GM19351 (cell line): Measurements from ENCODE around the gene TRMU.

Experiments used
- ATAC-seq: cut with Tn5 transposase; IDR thresholded peaks from one replicate; pipeline ENCODE4 v1.9.1; 2021; ENCODE audit warnings: mild to moderate bottlenecking, moderate library complexity; ENCODE audit not compliant: unreplicated experiment

Gene TRMU, protein sequence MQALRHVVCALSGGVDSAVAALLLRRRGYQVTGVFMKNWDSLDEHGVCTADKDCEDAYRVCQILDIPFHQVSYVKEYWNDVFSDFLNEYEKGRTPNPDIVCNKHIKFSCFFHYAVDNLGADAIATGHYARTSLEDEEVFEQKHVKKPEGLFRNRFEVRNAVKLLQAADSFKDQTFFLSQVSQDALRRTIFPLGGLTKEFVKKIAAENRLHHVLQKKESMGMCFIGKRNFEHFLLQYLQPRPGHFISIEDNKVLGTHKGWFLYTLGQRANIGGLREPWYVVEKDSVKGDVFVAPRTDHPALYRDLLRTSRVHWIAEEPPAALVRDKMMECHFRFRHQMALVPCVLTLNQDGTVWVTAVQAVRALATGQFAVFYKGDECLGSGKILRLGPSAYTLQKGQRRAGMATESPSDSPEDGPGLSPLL

DNA sequence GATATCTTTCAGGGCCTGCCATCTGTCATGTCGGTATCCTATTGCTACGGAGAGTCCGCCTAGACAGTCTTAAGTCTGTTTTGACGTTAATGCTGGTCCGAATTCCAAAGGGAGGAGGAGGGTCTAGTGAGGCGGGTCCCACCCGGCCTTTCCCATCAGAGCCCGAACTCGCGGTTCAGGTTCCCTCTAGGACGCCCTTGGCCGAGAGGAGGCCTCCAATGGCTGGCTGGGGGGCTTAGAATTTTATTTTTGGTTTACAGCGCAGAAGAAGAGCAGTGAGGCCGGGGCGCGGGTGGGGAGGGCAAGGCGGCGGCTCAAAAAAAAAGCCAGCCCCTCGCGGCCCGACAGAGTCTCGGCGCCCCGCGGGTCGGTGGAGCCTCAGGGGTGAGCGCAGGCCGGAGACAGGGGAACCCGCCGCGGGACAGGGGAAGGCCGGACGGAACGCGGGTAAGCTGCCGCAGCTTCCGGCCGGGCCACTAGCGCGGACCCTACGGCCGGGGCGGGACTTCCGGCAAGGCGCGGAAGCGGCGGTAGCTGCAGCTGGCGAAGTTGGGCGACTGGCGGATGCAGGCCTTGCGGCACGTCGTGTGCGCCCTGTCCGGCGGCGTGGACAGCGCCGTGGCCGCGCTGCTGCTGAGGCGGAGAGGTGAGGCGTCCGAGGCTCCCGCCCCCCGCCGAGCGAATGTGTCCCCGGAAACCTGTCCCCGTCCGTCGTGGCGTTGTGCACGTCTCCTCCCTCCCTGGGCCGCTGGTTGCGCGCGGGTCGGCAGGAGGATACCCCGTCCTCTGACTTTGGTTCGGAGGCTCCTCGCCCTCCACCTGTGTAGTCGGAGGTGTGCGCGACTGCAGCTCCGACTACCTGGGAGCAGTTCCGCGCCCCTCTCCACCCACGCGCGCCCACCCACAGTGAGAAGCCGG is at the start of gene TRMU:
Gene TRMU (plus strand): TSS at position 514 of the 918 bp plus-strand sequence. CDS start 51 bp downstream, at position 565.
- peak; percentile 84 for ATAC-seq

DNA sequence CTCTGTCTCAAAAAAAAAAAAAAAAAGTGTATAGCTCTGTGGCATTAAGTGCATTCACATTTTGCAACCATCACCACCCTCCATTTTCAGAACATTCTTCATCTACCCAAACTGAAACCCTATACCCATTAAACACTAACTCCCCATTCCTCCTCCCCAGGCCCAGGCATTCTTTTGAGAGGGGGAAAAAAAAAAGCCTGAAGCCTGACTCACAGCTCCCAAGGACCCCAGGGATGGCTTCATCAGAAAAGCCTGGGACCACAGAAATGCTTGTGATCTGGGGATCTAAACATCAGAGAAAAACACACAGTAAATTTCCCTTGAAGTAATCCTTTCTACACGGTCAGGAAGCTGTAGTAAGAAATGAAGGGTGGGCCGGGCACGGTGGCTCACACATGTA is 49.5 kb upstream of the TRMU start:
- no peak for ATAC-seq

DNA sequence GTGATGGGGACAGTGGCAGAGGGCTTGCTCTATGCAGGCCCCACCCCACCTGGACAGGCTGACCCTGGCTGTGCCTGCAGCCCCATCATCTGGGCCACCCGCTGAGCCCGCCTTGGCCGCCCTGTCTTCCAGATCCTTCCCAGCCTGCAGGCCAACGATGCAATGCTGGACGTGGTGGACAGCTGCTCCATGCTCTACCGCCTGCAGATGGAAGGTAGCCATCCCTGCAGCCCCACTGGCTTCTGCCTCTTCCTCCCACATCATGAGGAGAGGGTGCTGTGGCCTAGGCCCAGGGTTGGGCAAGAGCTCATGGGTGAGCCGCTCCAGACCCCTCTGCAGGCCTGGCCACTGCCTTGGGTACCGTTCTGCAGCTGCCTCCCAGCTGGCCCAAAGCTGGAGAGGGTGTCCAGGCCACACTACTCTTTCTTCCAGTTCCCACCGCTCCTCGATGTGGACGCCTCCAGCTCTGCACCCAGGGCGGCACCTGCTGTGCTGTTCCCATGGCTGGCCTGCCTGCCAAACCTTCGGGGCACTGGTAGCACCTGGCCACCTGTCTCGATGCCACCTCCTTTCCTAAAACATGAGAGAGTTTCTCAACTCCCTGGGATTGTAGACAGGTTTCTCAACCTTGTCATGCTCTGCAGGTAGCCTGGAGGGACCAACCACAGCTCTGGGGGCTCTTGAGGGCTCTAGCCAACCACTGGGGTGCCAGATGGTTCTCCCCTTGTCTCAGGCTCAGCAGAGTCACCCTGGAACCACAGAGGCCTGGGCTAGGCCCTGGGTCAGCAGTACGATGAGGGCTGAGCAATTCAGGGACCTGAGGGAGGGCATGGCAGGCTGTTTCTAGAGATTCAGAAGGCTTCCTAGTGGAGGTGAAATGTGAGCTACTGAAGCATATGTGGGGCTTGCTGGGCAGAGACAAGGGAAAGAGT is 48.3 kb upstream of the TRMU start:
- ATAC-seq, result no peak

DNA sequence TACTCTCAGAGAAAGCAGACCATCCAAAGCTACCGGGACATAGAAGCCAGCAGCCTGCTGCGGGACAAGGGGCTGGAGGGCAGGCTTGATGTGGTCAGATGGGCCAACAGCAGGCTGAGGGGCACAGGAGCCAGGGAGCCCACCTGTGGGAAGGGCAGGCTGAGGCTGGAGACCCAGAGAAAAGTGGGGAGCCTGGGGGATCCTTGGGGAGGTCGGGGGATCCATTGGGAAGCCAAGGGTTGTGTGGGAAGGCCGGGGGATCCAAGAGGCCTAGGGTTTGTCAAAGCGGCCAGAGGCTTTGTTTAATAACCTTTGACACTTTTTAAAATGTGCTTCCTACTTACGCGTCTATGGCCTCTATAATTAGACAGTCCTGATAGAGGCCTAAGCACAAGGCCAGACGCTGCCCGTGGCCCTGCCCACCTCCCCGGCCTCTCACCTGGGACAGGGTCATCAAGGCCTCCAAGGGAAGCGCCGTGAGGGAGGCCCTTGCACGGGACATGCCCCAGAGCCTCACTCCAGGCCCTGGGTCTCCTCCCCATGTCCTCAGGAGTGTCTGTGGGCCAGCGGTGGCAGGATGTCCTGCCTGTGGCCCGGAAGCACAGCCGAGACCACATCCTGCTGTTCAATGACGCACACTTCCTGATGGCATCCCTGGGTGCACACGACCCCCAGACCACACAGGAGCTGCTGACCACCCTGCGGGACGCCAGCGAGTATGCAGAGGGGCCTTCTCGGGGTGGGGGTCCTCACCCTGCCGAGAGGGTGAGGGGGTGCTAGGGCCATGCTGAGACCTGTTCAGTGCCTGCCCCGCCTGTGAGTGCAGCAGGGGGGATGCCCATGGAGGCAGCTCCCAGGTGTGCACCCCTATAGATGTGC is 47.4 kb upstream of the TRMU start:
- peak; percentile 90 for ATAC-seq

DNA sequence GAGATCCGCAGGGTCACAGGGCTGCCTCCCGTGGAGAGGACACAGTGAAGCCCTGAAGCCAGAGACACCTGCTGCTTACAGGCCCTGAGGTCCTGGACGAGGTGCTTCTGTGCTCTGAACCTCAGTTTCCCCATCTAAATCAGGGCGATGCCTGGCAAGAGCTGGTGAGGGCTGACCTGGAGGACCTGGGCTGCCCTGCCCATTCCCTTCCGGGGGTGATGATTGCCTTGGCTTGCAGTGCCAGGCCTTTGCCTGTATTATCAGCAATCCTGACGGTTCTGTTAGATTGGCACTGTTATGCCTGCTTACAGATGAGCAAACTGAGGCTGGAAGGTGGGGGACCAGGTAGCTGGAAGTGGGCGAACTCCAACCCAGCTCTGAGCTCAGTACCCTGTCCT is 46.7 kb upstream of the TRMU start:
- ATAC-seq, result no peak

DNA sequence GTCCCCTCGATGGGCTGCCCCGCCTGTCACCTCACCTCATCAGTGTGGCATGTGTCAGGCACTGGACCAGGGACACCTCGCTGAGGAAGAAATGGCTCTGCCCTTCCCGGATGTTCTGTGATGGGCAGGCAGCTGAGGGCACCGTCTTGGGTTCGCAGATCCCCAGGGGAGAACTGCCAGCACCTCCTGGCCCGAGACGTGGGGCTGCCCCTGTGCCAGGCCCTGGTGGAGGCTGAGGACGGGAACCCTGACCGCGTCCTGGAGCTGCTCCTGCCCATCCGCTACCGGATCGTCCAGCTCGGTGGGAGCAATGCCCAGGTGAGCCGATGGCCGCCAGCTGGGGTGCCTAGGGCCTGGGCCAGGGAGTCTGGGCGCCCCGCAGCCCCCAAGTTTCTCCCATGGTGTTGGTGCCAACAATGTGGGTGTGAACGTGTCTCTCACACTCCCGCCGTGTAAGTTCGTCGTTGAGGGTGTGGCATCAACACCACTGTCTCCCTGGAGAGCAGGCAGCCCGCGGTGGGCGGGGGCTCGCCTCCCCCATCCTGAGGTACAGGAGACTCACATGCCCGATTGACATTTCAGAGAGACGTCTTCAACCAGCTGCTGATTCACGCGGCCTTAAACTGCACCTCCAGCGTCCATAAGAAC is 46.1 kb upstream of the TRMU start:
- ATAC-seq, result no peak

DNA sequence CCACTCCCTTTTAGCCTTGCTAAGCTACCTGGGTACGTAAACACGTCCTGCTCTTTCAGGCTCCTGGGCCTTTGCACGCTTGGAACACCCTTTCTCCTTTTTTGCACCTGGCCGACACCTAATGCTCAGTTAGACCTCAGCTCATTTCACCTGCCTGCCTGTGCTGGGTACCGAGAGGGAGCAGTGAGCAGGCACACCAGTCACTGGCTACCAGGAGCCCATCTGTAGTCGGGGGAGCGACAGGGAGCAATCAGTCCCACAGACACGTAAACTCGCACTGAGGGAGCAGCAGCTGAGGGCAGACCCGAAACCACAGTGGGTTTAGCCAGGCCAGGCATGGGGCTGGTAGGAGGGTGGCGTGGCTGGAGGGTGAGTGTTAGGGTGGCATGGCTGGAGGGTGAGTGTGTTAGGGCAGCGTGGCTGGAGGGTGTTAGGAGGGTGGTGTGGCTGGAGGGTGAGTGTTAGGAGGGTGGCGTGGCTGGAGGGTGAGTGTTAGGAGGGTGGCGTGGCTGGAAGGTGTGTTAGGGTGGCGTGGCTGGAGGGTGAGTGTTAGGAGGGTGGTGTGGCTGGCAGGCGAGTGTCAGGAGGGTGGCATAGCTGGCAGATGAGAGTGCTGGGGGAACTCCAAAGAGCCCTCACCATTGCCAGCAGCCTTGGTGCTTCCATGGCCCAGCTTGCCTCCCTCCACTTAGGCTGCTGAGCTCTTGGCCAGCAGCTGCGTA is 45.2 kb upstream of the TRMU start:
- no peak for ATAC-seq

DNA sequence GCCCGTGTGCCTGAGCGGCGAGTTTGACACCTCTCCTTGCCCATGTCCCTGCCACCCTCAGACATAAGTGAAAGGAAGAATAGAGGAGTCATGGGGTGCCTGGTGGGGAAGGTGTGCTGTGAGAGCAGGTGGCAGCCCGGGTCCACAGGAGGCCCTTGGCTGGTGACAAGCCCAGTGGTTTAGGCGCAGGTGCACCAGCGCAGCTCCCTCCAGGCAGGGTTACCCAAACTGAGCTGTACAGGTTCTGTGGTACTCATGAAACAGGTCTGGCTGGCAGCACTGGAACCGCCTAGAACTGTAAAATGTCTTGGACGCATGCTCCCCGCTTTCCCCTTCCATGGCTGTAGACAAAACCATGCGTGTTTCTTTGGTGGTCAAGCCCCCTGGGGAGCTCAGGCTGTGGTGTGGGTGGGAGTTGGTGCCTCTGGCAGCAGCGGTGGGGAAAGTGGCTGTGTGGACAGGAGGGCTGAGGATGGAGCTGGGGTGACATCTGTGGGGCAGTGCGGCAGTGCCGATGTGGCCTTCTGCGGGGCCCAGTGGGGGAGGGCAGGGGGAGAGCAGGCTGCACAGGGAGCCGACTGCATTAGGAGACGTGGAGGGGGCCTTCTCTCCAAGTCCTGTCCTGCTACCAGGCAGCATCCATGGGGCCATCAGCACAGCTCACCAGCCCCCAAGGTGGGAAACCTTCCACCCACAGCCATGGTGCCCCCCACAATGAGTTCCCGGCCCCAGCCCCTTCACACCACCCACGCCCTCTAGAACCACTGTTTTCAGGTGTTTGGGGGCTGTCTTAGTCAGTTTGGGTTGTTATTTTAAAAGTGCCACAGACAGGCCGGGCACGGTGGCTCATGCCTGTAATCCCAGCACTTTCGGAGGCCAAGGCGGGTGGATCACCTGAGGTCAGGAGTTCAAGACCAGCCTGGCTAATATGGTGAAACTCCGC is 44.4 kb upstream of the TRMU start:
- no peak for ATAC-seq

DNA sequence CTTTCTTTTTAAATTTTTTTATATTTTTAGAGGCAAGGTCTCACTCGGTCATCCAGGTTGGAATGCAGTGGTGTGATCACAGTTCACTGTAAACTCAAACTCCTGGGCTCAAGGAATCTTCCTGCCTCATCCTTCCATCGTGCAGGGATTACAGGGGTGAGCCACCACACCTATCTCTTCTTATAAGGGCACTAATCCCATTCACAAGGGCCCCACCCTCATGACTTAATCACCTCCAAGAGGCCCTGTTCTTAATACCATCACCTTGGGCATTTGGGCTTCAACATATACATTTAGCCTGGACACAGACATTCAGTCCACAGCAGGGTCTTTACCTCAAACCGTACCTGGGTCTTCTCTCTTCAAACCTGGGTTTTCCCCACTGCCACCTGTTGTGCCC is 43.3 kb upstream of the TRMU start:
- no peak for ATAC-seq

DNA sequence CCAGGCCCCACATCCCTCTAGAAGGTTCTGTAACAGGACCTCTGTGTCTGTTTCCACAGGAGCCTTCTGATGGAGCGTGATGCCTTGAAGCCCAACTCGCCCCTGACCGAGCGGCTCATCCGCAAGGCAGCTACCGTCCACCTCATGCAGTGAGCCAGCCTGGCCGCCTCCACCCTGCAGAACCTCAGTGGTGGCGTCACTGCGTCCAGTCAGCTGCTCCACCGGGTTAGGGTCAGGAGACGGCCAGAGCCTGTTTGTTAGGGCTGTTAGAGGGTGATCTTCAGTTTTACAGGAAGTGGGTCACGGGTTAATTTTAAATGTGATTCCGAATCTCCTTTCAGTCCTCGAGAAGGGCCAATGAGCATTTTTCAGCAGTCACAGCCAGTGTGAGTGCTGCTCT is 42.8 kb upstream of the TRMU start:
- ATAC-seq, result no peak

DNA sequence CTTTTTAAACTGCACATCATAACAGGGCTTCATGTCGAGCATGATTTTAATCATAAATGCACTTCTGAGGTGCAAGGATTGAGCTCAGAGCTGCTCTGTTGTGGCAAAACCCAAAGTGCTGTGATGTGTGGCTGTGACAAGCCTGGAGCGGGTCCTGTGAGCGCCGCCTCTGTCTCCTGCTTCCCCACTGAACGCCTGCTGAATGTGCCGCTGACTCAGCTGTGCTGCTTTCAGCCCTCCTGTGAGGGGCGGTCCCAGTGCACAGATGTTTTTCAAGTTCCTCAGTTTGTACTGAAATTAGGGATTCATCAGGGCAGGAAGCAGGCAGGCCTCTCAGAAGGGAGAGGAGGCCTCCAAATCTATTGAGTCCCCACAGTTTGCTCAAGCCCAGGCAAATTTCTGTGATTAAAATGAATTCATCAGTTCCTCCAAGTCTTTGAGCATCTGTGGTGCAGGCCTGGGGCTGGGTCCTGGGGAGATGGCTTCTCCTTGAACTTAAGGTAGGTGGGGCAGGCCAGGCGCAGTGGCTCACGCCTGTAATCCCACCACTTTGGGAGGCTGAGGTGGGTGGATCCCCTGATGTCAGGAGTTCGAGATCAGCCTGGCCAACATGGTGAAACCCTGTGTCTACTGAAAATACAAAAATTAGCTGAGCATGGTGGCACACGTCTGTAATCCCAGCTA is 41.8 kb upstream of the TRMU start:
- ATAC-seq, result no peak

DNA sequence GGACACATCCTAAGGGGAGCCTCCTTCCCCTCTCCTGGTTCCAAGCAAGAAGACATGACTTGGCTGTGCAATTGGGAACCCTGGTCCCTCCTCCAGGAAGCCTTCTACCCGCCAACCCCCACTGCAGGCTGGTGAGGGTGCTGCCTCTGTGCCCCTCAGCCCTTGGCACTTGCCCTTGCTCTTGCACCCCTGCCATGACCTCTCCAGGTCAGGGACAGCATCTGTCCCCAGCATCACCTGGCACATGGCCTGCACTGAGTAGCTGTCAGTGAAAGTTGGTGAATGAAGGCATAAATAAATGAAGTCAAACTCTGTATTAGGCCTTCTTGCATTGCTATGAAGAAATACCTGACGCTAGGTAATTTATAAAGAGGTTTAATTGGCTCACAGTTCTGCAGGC is 40.7 kb upstream of the TRMU start:
- no peak for ATAC-seq

DNA sequence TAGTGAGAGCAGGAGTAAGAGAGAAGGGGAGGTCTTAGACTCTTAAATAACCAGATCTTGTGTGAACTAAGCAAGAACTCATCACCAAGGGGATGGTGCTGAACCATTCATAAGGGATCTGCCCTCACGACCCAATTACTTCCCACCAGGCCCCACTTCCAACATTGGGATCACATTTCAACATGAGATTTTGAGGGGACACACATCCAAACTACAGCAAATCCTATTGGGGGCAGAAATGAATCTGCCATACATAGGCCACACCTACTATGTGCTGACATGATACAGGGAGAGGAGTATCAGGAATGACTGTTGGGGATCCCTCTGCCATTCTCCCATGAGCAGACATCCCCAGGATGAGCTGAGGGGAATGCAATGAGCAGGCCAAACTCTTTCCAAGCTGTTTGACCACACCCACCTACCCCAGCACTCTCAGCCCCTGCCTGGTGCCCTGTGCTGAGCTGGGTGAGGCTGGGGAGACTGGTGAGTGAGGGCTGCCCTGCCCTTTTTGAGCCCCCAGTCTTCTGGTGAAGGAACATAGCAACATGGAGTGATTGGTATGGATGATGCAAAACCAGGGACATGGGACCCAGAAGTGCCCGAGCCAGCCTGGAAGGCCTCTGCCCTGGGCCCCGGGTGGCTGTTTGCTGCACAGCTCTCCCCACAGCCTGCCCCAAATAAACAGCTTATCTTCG is 40.1 kb upstream of the TRMU start:
- ATAC-seq, result no peak

DNA sequence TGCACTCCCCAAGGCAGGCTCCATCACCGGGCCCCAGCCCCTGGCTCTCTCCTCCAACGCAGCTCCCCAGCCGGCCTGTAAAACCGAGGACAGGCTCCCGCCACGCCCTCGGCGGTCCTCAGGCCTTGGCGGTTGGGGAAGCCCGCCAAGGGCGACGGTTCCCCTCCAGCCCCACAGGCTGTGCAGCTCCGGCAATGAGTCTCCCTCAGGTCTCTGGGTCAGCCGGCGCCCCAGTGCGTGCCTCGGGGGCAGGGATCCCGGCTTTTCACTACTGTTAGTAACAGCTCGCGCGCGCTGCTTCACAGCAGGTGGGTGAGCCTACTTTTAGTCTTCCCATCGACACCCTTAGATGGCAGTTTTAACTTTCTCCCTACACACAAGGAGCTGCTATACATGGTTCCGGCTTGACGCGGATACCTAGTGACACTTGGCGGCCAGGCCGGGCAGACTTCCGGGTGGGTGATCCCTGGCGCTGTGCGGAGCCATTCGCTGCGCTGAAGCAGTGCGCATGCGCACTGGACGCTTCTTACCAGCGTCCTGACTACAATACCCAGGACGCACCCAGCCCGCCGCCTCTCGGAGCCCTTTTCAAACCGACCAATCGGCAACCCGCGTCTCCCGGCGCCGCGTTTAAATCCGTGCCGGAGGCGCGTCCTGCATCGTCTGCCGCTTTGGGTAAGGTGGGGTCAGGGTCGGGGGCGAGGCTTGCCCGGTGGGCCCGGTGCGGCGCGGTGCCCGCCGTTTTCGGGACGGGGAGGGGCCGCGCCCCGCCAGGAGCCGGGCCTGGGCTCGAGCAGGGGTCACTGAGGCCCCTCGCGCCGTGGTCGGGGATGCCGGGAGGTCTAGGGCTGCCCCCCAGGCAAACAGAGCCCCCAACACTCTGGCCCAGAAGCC is 39.0 kb upstream of the TRMU start, which contains the start of gene GTSE1:
Gene GTSE1 (plus strand): TSS at position 614 of the 894 bp plus-strand sequence. CDS start 531 bp downstream, outside the sequence.
- ATAC-seq, result peak; percentile 94

DNA sequence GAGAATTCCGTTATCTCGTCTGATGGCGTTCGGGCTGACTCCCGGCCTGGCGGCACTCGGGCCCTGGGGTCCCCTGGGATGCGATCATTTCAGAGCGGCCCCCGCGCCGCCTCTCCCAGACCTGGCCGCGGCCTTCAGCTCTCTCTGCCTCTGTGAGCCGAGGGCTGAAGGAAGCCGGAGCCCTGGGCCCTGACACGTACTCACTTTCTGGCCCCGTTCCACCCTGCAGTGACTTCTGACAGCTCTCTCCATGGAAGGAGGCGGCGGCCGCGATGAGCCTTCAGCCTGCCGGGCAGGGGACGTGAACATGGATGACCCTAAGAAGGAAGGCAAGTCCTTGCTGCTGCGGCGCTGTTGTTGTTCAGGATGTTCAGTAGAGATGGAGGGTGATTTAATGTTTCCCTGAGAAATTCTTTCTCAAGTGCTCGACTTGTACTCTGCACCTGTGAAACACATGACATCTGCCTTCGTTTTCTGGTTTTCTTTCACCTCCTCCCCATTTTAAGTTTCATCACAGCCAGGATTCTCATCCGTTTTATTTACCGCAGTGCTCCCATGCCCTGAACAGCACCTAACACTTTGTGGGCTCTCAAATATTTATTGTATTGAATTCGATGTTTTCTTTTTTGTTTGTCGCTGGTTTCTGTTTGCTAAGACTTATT is 38.2 kb upstream of the TRMU start:
- peak; percentile 17 for ATAC-seq
